Stimulated activated CD4-positive, alpha-beta T cell treated with anti-CD3 and anti-CD28 coated beads, TNF-alpha, amount 100 ng/mL, for 1 hour (primary cell): Measurements from ENCODE around the gene ZNF8.
A peak's percentile ranks its signal among the peaks of the same experiment; 100 is the strongest.
"Not testable (repeated sequence)": the region's sequence is repeated elsewhere in the genome, so short reads cannot be mapped to it uniquely, and the experiment has no call there.

ENCODE experiments used
- DNase-seq, 3 donors: peaks; one replicate each; pipeline ENCODE4 v3.0.0-alpha.2; 2020; ENCODE audit warnings: low read depth in 3 of 3, low spot score in 1 of 3

The ZNF8 gene

GRCh38 chr19:58278541-58279041, at the start of gene ZNF8:
ZNF8 (plus strand) TSS chr19:58278955; CDS start chr19:58279082, 127 bp downstream.
- peak; percentile 87 to 95 (median 91) for DNase-seq

- no peak for DNase-seq
Measured at GRCh38 chr19:58229255-58229639, 49.5 kb upstream of the ZNF8 start.

GRCh38 chr19:58237324-58237723, 41.4 kb upstream of the ZNF8 start:
- DNase-seq = no peak

- DNase-seq = no peak
Measured at GRCh38 chr19:58243351-58243750, 35.4 kb upstream of the ZNF8 start.

- DNase-seq = no peak
Measured at GRCh38 chr19:58248886-58249285, 29.9 kb upstream of the ZNF8 start.

- DNase-seq = no peak
Measured at GRCh38 chr19:58252102-58252685, 26.6 kb upstream of the ZNF8 start.

GRCh38 chr19:58258259-58258658, 20.5 kb upstream of the ZNF8 start:
- not testable (repeated sequence) for DNase-seq

- no peak for DNase-seq
Measured at GRCh38 chr19:58261600-58261967, 17.2 kb upstream of the ZNF8 start.

GRCh38 chr19:58261968-58262921, 16.5 kb upstream of the ZNF8 start:
- DNase-seq = no peak

- no peak for DNase-seq
Measured at GRCh38 chr19:58262922-58263296, 15.8 kb upstream of the ZNF8 start.

- DNase-seq = no peak
Measured at GRCh38 chr19:58265100-58265499, 13.7 kb upstream of the ZNF8 start.

- no peak for DNase-seq
Measured at GRCh38 chr19:58268344-58268743, 10.4 kb upstream of the ZNF8 start.

GRCh38 chr19:58274771-58275201, 4.0 kb upstream of the ZNF8 start:
- DNase-seq = no peak

- no peak for DNase-seq
Measured at GRCh38 chr19:58275564-58275963, 3.2 kb upstream of the ZNF8 start.

- no peak for DNase-seq
Measured at GRCh38 chr19:58277197-58277596, 1.6 kb upstream of the ZNF8 start.

- DNase-seq = no peak
Measured at GRCh38 chr19:58277748-58278540, 811 bp upstream of the ZNF8 start.

GRCh38 chr19:58279042-58279924, 528 bp downstream of the ZNF8 start:
- DNase-seq = peak in 2 of 3 donors; percentile 1 to 23

- DNase-seq = no peak
Measured at GRCh38 chr19:58279925-58280316, 1.2 kb downstream of the ZNF8 start.

GRCh38 chr19:58284199-58284598, 5.4 kb downstream of the ZNF8 start:
- DNase-seq = no peak

- DNase-seq = no peak
Measured at GRCh38 chr19:58291943-58292342, 13.2 kb downstream of the ZNF8 start.
